Purkinje cell (primary cell): ENCODE measurements around the gene C5orf47. TPM values are rescaled to one million over a fixed set of nuclear protein-coding genes. Genes with fewer than 3 reads are reported as not detected.

Source experiments
- polyA plus RNA-seq: library from polyadenylated mRNA; unstranded; fragments of >200 nt; fragmentation: Nextera tagmentation; gene quantifications from 2 replicates; pipeline ENCODE4 v1.2.1, GENCODE V29; 2014

C5orf47 gene
- 0.31 TPM in 1 of 2 replicates, not detected in the other for polyA plus RNA-seq

GRCh38 chr5:173988554-173989431 lies at the start of gene C5orf47:
TSS of gene C5orf47 (plus strand) at chr5:173989170. CDS start at chr5:173989264, 94 bp downstream.

GRCh38 chr5:174045470-174046025 lies 56.6 kb downstream of the C5orf47 start, which contains the start of gene NSG2:
TSS of gene NSG2 (plus strand) at chr5:174045706. CDS start at chr5:174046756, 1,050 bp downstream.

Other genes with a start within 250 kb of the C5orf47 start
- gene CPEB4, start 100.8 kb upstream of the C5orf47 start, polyA plus RNA-seq: 74.1 and 75.4 TPM in 2 replicates
- 376 and 507 TPM in 2 replicates for gene NSG2, start 56.5 kb downstream of the C5orf47 start, polyA plus RNA-seq